GM18519 (cell line): ENCODE results near the gene SMYD3.
"Not testable (repeated sequence)": the region's sequence is repeated elsewhere in the genome, so short reads cannot be mapped to it uniquely, and the experiment has no call there.

Source experiments
- ATAC-seq: cut with Tn5 transposase; IDR thresholded peaks from one replicate; pipeline ENCODE4 v1.9.1; 2021; ENCODE audit warnings: mild to moderate bottlenecking, moderate library complexity; ENCODE audit not compliant: unreplicated experiment, low FRiP score

SMYD3 gene

DNA sequence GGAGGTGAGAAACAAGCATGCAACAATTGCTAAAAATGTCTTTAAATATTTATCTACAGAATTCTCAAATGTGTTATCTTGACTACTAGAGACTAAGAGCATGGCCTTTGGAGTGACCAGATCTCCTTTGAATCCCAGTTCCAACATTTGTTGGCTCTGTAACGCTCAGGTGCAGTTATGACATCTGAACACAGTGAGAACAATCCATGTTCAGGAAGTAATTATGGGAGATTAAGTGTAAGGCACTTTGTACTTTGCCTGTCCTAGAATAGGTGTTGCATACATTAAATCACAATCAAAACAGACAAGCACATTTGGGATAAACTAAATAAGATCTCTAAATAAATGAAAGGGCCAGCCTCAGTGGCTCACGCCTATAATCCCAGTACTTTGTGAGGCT lies 454.5 kb downstream of the SMYD3 start:
- no peak for ATAC-seq

DNA sequence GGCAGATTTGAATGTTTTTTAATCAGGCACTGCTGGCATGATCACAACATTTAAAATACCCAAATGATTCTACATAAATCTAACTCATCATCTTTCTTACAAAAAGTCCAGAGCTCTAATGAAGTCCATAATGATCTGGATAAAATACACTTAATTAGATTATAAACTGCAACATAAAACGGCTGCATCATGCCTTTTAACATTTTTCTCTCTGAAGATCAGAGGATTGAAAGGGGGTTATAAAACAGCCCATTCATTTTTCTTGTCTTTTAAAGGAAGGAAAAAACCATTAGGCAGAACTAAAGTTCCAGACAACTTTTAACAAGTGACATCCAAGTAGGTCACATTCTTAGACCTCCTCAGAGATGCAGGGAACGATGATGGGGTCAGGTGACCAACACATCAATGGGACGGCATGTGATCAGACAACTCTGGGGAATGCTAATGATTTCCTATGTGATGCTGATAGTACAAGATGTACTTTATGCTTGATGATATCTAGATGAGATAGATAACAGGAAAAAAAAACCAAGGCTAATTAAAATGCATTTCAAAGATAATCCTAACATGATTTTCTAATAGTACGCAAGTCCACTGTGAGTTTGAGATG lies 455.1 kb downstream of the SMYD3 start:
- ATAC-seq = no peak

DNA sequence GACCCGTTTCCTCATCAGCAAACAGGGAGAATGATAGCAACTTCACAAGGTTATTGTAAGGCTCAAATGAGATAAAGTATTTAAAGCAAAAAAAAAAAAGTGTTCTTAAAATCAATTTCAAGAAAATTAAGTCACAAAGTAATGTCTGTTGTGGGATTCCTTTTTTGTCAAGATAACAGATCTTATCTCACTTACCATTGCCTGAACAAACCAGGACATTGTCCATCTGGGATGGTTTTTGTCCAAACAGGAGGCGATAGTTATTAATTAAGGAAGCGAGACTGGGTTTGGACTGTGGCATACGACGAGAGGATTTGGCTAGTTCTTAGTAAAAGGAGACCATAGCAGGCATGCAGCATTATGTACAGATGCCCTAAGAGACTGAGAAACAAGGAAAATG lies 458.4 kb downstream of the SMYD3 start:
- no peak for ATAC-seq

DNA sequence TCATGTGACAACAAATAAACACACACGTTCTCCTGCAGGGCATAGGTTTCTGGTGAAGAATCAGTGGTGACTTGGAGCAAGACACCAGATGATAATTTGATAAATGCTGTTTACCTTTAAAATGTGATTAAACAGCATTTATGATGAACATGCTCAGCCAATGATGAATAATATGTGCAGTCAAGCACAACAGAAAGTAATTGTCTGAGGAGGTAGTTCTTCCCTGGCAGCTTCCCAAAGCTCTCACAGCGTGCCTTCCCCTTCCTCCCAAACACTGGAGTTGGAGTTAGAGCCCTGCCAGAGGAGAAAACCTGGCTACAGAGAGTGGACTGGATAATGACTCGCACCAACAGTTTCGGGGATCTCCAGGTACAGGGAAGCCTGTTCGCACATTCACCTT lies 463.5 kb downstream of the SMYD3 start:
- ATAC-seq = no peak

GRCh38 chr1:246041360-246041759 lies 465.7 kb downstream of the SMYD3 start:
- no peak for ATAC-seq

DNA sequence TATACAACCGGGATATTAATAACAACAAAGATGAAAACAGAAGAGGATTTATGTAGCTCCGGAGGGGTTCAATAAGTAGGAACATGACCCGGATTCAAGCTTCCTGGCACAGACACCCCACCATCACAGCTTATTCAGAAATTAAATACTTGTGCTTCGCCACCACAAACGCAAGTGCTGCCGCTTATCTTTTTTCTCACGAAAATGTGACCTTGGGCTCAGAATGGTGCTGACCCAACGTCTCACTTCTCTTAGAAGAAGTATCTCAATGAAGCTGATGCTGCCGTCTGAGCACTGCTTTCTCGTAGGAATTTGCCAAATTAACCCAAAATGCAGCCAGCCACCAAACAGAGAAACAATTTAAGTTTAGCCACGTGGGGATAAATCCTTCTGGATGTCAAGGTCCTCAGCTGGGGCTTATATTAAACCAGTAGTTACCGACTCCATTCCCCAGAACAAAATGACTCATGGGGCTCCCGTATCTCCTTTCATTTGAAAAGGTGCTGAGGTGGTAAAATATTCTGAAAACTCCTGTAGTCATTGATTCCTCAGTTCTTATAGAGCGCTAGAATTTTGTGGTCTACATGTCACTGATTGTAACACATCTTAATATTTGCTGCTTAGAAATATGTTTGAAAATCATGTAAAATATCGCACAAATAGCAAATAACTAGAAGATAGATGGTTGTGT lies 466.7 kb downstream of the SMYD3 start:
- no peak for ATAC-seq

DNA sequence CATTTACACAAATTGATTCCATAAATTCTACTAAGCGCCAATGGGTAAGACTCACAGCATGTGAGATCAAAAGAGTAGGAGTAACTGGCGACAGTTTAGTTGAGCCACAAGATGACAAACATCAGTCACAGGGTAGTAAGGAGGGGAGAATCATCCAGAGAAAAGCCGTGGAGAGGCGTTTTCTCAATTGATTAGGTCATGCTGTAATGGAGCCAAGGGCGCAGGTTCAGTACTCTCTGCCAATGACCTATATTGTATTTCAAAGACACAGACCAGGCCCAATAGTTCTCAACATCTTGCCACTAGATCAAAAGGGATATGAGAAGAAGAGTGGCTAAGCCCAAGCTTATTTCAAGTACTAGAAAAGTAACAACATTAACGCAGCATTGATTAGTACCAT lies 467.5 kb downstream of the SMYD3 start:
- no peak for ATAC-seq

- no peak for ATAC-seq
These were observed 469.2 kb downstream of the SMYD3 start for GRCh38 chr1:246037832-246038231.

DNA sequence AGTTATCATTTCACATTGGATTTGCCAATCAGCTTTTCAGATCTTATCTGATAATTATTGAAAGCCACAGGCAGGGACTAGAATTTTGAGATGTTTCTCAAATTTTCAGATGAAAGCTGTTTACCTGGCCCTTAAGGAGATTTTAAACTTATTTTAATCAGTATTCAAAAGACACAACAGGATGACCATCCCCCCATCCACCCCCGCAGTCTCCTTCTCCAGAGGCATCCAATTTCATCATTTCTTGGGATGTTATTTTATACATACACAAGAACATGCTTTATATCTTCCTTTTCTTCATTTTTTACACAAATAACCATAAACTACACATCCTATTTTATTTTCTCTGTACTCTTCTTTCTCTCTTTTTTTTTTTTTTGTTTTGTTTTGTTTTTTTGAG lies 470.9 kb downstream of the SMYD3 start:
- ATAC-seq = no peak

DNA sequence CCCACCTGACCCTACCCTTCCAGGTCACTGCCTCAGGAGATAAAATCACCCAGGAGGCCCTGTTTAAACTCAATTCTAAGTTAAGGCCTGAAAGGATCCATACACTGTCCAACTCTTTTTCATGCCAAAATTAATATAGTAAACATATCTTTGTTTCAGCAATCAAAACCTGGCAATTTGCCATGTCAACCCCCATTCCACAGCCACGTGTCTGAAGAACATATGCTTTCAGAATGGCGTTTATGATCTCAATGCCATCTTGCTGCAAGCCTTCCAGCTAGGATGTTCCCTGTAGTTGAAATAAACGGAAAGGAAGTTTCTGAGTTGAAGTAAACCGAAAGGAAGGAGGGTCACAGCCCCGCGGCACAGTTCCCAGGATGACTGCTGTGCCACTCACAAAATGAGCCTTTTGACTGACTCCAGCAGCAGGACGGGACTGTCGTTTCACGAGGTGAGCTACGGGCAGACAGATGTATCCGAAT lies 472.0 kb downstream of the SMYD3 start:
- no peak for ATAC-seq

- ATAC-seq = no peak
These were observed 472.4 kb downstream of the SMYD3 start for GRCh38 chr1:246034630-246035029.

DNA sequence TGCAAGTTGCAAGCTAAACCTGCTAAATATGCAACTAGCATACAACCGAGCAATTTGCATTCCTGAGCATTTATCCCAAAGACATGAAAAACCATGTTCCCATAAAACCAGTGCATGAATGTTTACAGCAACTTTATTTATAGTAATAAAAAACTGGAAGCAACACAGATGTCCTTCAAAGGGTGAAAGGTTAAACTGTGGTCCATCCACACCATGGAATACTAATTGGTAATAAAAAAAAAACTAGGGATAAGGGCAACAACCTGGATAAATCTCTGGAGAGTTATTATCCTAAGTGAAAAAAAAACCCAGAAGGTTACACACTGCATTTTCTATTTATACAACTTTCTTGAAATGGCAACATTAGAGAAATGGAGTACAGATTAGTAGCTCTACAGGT lies 474.1 kb downstream of the SMYD3 start:
- ATAC-seq = no peak

GRCh38 chr1:246032031-246032551 lies 475.0 kb downstream of the SMYD3 start:
- ATAC-seq = no peak

- ATAC-seq = no peak
These were observed 477.5 kb downstream of the SMYD3 start for GRCh38 chr1:246029616-246030015.

- ATAC-seq = not testable (repeated sequence)
These were observed 483.0 kb downstream of the SMYD3 start for GRCh38 chr1:246024118-246024517.

DNA sequence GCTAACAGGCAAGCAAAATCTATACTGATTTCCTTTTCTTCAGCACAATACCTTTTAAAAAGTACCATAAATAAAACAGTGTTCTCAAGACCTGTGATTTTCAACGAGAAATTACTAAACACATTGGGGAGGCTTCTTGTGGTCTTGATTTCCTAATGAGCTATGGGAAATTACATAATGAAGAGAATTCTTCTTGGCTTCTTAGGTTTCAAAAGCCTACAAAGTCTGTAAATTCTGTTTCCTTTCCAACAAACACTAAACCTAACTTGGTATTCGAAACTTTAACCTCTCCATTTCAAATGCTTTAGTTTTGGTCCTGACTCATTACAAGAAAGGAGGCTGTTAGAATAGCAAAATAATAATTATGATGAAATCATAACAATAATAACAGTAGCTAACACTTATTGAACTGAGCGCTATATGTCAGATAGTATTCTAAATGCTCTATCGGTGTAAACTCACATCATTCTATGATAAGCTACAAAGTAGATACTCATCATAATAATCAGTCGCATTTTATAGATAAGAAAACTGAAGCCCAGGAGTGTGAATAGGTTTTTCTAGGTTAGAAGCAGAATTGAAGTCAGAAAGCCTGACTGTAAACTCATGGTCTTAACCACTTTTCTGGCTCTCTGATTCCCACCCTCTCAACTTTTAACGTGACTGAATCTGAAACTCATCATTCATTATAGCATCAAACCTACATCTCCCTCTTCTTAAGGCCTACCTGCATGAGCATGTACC lies 486.7 kb downstream of the SMYD3 start:
- no peak for ATAC-seq

DNA sequence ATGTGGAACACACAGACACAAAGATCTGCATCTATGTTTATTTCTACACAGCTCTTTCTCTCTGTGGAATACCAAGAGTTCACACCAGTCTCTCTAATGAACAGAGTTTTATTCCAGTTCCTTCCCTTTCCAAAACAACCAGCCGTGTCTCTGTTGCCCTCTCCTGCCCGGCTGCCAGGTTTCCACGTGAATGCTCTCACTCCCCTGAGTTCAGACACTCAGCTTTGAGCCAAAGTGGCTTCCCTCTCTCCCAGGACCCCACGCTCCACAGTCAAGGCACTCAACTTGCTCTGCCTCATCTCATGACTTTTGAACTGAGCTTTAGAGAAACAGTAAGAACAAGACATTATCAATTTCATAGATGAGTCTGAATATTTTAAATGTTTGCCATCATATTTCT lies 488.9 kb downstream of the SMYD3 start:
- ATAC-seq = no peak

- no peak for ATAC-seq
These were observed 494.7 kb downstream of the SMYD3 start for GRCh38 chr1:246012341-246012740.

- no peak for ATAC-seq
These were observed 496.7 kb downstream of the SMYD3 start for GRCh38 chr1:246010386-246010785.

DNA sequence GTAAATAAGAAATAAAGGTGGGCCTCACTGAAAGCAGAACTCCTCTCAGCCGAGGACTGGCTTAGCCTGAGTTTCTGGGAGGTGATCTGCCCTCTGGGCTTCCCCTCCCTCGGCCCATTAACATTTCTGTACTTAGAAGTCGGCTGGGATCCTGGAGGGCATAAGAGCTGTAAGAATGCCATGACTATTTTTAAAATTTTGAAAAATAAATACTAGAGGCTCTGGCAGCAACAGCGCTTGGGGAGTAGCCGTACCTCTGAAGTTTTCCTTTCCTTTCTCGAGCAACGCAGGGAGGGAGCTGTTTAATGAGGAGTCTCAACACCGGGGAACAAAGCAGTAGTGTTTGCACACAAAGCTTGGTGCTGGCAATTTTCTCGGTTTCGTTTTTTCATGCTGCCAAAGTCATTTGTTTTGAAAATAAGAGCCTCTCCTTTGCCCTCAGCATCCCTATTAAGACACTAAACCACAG lies 498.7 kb downstream of the SMYD3 start:
- no peak for ATAC-seq

DNA sequence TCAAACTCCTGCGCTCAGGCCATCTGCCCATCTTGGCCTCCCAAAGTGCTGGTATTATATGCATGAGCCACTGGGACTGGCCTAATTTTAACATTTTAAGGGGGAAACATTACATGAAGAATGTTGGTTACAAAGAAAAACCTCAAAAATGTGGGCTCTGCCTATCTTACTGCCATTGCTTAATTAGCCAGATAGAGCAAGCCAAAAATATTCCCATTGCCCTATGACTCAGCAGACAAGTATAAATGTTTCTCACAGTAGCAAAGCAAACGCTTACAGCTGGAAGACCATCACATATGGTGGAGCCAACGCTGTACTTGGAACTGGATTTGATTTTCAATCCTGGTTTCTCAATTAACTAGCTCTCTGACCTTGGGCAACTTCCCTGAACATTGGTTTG lies 502.0 kb downstream of the SMYD3 start:
- no peak for ATAC-seq
